GM21423 (cell line): Measurements from ENCODE around the gene PPDPF.
"Not testable (repeated sequence)": the region's sequence is repeated elsewhere in the genome, so short reads cannot be mapped to it uniquely, and the experiment has no call there.

Experiments used
- ATAC-seq: cut with Tn5 transposase; IDR thresholded peaks from one replicate; pipeline ENCODE4 v1.9.1; 2021; ENCODE audit warnings: mild to moderate bottlenecking, moderate library complexity; ENCODE audit not compliant: unreplicated experiment

PPDPF gene

DNA sequence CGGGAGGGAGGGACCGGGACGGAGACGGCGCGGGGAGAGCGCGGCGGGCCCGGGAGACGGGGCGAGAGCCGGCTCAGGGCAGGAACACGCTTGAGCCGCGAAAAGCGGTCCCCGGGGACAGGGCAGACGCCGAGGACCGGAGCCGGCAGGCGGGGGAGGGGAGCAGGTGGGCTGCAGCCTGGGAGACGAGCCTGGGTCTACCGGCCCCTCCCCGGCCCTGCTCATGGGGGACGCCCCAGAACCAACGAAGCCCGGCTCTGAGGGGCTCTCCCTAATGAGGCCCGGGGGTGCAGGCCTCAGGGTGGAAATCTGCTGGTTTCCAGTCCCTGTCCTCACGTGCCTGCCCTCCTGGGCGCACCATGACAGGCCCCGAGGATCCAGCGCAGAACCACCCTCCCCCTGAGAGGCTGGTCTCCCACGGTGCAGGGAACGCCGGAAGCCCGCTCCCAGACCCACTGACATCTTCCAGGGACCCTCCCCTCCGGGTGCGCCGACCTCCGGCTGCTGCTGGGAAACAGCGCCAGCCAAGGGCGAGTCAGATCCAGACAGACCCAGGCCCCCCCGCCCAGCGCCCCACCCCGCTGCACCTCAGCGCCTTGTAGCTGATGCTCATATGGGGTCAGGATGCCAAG, 21.1 kb upstream of the PPDPF start:
- no peak for ATAC-seq

DNA sequence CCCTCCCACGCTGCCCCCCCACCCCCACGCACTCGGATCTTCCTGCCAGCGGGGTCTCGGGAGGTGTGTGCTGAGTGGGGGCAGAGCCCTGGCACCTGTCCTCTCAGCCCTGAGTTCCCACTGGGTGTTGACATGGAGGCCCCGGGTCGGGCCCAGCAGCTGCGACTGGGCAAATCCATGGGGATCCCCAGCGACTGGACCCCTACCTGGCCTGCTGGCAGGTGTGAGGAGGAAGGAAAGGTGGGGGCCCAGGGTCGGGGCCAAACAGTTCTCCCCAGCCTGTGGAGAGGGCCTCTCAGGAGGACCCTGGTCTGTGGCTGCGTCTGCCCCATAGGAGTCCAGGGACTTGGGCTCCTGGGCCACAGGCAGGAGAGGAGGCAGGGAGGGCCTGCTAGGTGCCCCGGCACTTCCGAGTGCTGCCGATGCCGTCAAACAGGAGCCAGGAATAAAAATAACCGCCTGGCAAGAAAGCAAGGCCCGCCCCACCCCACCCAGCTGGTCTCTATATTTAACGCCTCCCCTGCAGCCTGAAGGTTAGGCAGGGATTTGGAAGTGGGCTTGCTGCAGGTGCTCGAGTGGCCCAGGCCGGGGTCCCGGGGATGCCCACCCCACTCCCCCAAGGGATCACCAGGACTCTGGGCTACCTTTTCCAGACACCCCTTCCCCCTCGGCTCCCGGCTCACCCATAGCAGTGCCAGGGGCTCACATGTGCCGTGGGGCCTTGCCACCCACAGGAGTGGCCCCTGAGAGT, 20.2 kb upstream of the PPDPF start:
- ATAC-seq: no peak

DNA sequence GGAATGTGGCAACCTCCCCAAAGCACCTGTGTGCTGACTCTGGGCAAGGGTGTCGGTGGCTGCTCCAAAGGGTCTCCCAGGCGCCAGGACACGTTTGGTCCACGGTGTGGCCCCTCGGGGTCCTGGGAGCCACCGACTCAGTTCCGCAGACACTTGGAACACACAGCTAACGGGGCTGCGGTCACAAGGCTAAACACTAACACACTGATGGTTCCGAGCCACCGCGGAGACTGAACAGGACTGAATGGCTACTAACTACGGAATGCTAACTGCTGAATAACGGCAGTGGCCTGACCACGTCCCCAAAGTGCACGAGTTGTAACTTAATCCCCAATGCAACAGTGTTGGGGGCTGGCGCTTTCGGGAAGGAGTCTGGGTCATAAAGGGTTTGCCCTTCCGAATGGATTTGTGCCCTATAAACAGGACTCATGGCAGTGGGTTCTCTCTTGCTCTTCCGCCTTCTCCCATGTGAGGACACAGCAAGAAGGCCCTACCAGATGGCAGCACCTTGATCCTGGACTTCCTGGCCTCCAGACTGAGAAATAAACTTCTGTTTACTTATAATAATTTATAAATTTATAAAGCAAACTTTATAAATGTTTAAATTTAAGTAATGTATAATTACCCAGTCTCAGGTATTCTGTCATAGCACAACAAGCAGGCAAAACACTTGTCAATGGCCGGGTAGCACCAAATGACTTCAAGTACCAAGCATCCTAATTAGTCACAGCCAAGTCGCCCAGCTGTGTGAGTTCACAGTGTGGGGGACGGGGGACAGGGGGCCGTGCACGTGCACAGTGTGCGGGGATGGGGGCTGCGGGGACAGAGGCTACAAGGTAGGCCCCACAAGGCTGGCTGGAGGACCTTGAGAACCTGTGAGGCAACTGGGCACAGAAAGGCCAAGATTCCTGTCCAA, 19.4 kb upstream of the PPDPF start:
- no peak for ATAC-seq

DNA sequence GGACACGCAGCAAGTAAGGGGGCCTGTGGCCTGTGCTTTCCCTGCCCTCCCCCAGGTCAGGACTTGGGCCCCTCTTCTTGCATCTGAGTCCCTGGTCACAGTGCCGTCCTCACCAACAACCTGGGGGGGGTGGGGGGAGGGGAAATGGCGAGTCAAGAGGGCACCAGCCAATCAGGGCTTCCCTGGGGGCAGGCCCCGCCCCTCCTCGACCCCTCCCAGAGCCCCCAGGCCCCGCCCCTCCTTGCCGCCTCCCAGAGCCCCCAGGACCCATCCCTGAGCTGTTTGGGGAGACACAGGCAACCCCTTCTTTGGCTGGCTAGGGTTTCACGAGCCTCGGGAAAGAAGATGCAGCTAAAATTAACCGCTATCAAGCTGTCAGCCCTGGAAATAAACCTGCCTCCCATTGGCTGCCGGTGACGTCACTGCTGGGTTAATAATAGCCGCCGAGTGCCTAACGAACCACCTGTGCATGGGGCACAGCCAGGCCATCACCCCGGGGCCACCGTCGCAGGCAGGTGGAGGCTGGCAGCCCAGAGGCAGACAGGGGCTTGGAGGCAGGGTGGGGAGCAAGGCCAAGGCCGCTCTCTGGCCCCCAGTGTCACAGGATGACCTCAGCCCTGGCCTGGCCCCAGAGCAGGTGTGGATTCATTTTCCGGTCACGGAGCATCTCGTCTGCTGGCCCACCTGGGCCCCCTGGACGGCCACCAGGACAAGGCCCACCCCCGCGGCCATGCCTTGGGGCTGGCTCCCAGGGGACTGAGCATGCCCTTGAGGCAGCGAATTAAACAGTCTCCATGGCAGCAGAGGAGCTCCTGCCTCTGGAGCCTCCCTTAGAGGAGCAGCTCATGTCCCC, 18.5 kb upstream of the PPDPF start:
- ATAC-seq: no peak

DNA sequence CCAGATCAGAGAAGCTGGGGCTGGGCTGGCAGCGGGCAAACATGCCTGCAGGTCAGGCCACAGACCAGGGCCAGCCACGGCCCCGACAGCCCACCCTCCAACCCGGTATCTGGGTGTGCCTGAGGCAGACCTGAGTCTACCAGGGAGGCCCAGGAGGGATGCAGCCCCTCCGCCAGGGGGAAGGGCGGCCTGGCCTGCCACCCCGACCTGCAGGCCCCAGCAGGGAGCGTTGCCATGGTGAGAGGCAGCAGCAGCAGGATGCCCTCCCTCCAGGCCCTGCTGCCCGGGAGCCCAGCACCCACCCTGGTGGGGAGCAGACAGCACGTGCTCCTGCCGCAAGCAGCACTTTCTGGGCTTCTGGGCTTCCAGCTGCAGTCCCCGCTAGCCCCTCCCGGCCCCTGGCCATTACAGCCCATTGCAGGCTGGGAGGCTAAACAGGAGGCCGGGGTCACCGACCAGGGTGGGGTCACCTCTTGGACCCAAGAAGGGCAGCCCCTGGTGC, 17.8 kb upstream of the PPDPF start:
- no peak for ATAC-seq

DNA sequence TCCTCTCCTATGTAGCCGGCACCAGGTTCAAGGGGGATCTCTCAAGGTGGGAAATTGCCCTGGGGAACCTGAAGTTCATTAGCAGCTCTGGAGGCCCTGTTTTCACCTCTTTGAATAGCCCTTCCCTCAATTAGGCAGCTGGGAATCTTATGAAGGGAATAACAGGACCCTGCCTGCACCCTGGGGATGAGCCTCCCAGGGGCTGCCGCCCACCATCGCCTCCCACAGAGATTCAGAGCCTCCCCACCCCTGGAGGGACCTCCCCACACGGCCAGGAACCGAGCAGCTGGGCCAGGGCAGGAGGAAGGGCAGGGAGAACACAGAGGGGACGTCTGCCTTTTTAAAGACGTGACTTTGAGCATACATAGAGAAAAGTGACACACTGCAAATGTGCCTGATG, 17.0 kb upstream of the PPDPF start:
- no peak for ATAC-seq

DNA sequence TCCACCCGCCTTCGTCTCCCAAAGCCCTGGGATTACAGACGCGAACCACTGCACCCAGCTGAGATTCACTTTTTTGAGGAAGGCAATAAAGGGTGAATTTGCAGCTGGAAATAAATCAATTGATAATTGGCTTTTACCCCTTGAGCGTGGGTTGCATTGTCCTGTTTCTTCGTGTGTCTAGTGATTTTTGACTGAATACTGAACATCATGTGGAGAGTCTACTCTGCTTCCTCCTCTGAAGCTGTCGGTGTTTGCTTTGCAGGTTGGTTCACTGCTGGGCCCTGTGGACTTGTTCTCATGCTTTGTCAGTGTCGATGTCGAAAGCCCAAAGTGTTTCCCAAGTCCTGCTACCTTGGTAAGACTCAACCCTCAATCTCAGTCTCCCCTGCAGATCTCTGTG, 15.9 kb upstream of the PPDPF start:
- no peak for ATAC-seq

DNA sequence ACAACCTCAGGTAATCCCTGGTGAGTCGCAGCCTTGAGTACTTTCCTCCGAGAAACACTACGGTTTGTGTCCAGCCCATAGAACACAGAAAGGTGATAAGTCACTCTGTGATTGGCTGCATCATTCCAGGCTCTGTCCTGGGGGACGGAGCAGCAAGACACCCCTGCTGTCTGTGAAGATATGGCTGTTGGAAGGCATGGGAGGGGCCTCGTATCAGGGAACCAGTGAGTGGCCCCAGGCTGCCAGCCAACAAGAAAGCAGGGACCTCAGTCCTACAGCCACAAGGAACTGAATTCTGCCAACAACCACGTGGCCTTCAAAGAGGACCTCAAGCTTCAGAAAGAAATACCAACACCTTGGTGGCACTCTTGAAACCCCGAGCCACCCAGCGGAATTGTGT, 15.3 kb upstream of the PPDPF start:
- ATAC-seq: no peak

DNA sequence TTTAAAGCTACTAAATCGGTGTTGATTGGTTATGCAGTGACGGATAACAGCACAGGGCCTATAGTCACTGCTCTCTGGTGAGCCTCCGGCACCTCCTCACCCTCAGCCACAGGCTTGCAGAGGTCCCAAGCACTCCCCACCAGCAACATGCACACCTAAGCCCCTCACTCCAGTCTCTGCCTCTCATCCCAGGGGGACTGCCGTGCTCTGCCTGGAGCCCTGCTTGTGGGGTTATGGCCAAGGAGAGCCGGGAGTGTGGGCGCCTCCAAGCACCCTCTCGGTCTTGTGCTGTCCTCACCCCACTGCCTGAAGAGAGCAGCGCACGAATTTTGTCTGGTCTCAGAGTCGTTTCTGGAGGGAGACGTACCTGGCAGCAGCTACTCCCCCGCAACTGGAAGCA, 14.8 kb upstream of the PPDPF start:
- no peak for ATAC-seq

DNA sequence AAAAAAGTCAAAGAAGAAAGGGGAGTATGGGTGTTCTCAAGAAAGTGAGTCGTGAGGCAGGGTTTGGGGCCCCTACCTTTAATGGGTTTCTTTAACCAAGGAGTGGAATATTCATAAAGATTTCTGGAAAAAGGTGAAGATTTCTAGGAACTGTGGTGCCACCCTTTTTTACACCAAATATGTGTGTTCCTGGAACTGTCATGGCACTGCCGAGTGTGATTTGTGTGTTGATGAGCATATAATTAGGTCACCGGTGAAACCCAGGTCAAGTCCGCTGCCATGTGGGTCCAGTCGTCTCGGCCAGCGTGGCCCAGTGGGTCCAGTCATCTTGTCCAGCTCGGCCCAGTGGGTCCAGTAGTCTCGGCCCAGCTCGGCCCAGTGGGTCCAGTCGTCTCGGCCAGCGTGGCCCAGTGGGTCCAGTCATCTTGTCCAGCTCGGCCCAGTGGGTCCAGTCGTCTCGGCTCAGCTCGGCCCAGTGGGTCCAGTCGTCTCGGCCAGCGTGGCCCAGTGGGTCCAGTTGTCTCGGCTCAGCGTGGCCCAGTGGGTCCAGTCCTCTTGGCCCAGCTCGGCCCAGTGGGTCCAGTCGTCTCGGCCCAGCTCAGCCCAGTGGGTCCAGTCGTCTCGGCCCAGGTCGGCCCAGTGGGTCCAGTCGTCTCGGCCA, 13.4 kb upstream of the PPDPF start:
- no peak for ATAC-seq

DNA sequence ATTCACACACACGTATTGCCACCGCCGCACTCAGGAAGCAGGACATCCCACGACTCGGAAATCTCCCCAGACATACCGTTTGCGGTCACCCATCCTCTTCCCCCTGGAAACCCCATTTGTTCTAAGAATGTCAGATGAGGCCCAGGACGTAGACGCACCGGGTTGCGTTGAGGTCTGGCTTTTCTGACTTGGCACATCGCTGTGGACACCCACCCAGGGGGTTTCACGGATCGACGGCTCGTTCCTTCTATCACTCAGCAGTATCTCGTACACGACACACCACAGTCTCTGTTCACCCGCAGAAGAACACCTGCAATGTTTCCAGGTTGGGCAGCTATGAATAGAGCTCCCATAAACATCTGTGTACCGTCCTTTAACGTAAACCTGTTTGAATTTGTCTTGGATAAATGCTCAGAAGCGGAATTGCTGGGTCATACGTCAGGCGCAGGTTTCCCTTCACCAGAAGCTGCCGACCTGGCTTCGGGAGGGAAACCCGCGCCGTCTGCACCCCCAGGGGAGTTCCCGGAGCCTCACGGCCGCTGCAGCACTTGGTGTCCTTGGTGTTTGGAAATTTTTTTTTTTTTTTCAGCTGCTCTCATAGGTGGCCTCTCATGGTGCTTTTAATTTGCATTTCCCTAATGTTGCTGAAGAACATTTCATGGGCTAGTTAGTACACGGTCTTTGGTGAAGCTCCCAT, 12.3 kb upstream of the PPDPF start:
- no peak for ATAC-seq

DNA sequence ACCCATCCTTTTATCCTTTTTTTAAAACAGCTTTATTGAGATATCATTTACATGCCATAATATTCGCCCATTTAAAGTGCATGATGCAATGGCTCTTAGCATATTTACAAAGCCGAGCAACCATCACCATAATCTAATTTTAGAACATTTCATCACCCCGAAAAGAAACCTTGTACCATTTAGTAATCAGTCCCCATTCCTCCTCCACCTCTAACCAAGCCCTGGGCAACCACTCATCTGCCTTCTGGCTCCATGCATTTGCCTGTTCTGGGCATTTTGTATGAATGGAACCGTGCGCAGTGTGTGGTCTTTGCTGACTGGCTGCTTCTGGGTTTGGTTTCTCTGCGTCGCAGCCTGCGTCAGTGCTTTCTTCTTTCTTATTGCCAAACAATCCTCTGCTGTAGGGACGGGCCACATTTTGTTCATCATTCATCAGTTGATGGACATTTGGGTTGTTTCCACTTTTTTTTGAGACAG, 11.4 kb upstream of the PPDPF start:
- no peak for ATAC-seq

DNA sequence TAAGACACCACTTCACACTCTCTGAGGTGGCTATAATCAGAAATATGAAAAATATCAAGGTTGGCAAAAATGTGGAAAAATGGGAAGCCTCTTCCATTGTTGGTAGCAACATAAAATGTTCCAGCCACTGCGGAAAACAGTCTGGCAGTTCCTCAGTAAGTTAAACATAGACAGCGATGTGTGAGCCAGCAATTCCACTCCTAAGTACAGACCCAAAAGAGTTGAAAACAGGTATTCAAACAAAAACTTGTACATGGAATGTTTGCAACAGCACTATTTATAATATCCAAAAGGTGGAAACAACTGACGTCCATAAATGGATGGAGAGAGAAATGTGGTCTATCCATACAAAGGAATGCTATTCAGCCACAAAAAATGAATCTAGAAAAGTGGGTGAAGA, 7.4 kb upstream of the PPDPF start:
- ATAC-seq: no peak

DNA sequence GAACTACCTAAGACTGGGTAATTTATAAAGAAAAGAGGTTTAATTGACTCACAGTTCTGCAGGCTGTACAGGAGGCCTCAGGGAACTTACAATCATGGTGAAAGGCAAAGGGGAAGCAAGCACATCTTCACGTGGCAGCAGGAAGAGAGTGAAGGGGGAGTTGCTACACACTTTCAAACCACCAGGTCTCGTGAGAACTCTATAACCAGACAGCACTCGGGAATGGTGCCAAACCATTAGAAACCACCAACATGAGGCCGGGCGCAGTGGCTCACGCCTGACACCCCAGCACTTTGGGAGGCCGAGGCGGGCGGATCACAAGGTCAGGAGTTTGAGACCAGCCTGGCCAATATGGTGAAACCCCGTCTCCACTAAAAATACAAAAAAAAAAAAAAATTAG, 6.0 kb upstream of the PPDPF start:
- not testable (repeated sequence) for ATAC-seq

DNA sequence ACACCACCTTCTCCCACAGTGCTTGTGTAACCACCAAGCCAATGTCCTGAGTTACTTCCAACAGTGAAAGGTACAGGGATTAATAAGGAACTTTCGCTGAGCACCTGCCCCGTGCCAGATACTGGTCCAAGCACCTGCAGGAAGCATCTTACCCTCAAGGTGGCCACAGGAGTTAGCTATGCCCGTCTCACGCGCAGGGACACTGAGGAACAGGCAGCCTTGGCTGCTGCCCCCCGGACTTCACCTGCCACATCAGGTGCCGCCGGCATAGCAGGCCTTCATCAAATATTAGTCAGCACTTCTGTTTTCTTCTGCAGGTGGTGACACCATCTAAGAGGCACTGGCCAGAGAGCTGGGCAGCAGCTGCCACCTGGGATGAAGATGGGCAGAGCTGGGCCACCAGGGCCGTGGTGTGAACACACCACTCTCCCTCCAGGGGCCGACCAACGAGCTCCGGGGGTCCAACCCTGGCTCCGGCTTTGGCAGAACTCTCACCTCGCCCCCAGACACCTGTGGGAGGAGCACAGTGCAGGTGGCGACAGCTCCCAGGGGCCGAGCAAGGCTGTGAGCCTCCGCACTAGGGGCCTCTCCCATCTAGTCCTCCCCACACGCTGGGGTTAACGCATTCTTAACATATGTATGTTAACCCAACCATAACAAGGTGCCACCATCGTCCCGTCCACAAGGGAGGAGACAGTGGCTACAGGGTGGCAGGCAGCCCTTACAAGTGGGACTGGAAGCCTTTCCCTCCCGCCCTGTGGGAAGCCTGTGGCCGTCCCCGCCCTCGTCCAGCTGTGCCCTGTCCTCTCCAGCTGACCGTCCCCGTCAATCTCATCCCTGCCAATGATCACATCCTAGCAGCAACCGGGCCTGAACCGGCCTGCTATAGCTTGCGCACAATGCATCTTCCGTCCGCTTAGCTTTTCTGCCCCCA, 2.9 kb upstream of the PPDPF start:
- no peak for ATAC-seq

DNA sequence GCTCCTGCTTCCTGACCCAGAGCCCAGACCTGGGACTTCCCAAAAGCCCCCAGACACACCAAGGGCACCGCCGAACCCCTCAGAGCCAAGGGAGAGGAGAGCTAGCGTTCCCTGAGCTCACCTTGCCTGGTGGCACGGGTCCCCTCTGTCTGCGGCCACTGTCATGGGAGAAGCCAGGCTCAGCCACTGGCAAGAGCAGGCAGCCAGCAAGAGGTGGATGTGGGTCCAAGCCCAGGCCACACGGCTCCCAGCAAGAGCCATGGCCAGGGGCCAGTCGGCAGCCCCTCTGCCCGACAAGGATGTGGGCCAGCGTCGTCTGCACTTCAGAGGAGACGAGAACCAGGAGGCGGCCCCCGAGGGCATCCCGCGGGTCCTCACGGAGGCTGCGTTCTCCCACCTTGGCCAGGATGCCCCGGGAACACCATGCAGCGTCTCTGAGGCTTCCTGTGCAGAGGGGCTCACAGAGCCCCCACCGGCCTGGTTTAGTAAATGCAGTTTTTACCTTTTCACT, 2.2 kb upstream of the PPDPF start:
- ATAC-seq: no peak

DNA sequence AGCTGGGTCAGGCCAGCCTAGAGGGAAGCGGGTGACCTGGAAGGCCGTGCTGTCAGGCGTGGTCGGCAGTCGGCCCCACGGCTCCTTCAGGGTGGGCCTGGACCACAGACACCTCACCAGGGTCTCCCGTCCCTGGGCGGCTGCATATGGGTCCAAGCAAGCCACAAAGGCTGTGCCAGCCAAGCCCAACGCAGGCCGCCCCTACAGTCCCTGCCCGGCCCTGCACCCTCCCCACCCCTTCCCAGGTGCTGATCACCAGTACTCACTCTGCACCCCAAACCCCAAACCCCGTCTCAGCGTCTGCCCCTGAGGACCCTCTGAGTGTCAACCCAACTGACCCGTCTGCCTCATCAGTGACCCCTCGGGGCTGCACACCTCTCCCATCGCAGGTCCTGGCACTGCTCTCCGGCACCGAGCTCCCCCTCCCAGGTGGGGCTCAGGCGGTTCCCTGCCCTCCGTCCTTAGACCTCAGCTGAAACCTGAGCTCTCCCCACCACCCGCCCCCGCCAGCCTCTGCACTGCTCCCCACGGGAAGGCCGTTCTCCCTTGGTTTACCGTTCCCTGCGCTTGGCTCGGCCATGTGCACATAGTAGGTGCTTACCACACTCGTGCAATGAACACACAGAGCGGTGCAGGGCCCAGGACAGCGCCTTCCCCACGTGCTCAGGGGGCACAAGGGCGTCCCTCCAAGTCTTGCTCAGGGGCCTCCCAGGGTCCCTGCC, 1.5 kb upstream of the PPDPF start:
- ATAC-seq: no peak
